TTC549 (cell line): Measurements from ENCODE around the gene EVL.
"Not testable (repeated sequence)": the region's sequence is repeated elsewhere in the genome, so short reads cannot be mapped to it uniquely, and the experiment has no call there.

ENCODE experiments used
- FAIRE-seq: peaks from 2 replicates; lab custom pipeline; 2012; peaks lifted over from hg19 to GRCh38; lab: Jason Lieb, UNC

Gene EVL

DNA sequence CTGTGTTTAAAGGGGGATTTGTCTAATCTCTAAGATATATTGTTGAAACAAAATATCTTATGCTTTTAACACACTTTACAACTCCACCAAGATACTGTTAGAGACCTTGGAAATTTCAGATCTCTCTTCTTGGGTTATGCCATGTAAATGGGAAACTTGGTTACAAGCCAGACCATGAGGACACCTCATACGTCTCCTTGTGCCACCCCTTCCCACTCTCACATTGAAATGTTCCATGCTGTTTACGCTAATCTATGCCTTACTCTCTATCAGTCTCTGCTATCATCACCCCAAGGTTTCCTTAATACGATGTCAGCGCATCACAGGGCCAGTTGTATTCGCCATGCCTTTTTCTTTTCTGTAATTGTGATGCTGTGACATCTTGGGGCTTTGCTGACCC, 107.6 kb downstream of the EVL start:
- FAIRE-seq = no peak

DNA sequence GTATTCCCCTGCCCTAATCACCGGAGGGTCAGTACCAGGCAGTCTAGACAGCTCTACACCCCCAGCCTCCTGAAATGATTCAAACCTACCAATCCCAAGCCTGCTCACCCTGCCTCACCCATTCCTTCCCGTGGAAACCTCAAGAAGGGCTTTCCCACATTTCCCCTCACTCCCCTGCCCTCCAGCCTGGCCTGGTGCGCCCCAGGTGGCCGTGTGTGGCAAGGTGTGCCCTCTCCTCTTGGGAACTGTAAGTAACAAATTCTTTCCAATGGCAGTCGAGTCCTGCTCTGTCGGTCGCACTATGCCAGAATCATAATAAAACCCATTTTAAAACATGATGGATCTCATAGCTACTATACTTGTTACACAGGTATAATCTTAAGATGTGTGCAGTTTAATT, 108.1 kb downstream of the EVL start:
- FAIRE-seq = no peak

DNA sequence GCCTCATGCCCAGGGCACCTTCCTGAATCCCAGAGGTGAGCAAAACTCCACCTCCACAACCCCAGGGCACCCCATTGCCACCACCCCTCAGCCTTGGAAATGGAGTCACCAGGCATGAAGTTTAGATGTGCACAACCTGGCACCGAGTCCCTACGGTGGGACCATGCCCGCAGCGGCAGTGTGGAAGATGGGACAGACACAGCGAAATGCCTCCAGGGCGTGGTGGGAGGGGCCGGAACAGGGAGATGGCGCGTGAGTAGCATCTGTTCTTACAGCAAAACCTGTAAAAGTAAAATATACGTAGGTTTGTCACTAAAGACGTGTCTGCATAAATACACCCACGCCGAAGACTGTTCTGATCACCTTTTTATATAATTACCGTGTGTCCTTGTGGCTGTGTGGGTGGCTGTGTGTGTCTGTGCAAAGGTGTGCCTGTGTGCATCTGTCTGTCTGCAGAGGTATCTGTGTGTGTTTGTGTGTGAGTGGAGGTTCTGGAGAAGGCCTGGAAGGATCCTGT, 111.6 kb downstream of the EVL start:
- FAIRE-seq = no peak

DNA sequence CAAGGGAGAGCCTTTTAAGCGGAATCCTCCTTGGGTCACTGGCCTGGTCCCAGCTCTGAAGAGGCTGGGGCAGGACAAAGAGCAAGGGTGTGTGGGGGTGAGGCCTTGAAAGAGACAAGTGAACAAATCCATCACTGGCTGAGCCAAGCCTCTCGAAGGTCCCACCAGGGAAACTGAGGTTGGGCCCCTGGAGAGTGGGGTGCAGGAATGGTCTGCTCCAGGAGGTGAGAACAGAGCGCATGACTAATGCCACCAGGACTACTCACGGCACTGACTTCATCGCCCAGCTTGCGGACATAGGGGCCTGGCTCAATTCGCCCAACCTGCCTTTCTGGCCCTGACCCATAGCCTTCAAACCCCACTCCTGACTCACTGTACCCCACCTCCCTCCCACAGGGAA, 113.5 kb downstream of the EVL start:
- FAIRE-seq = no peak

DNA sequence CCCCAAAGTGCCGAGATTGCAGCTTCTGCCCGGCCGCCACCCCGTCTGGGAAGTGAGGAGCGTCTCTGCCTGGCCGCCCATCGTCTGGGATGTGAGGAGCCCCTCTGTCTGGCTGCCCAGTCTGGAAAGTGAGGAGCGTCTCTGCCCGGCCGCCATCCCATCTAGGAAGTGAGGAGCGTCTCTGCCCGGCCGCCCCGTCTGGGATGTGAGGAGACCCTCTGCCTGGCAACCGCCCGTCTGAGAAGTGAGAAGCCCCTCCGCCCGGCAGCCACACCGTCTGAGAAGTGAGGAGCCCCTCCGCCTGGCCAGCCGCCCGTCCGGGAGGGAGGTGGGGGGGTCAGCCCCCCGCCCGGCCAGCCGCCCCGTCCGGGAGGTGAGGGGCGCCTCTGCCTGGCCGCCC, 115.4 kb downstream of the EVL start:
- FAIRE-seq = not testable (repeated sequence)

DNA sequence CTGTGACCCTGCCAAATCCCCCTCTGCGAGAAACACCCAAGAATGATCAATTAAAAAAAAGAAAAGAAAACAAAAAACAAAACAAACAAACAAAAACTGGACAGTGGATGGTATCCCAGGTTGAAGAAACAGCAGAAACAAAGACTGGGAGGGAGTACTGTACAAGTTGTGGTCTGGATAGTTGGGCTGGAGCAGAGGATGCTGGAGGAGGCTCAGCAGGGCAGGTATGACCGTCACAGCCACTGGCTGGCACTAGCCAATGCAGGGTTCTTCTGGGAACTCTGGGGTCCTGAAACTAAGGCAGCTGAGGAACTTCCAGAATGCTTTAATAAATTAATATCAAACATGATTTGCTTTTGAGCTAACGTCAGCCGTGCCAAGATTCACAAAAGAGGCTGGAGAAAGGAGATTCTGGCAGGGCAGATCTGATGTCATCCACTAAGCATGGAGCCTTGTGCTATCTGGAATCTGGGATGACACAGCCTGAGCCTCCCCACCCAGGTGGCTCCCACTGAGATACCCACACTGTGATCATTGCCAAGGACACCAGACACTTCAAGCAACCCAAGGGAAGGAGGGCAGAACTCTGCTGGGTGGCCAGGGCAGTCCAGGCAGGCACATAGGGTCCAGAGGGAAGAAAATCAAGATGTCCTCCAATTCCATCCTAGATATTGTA, 116.8 kb downstream of the EVL start:
- FAIRE-seq = not testable (repeated sequence)

DNA sequence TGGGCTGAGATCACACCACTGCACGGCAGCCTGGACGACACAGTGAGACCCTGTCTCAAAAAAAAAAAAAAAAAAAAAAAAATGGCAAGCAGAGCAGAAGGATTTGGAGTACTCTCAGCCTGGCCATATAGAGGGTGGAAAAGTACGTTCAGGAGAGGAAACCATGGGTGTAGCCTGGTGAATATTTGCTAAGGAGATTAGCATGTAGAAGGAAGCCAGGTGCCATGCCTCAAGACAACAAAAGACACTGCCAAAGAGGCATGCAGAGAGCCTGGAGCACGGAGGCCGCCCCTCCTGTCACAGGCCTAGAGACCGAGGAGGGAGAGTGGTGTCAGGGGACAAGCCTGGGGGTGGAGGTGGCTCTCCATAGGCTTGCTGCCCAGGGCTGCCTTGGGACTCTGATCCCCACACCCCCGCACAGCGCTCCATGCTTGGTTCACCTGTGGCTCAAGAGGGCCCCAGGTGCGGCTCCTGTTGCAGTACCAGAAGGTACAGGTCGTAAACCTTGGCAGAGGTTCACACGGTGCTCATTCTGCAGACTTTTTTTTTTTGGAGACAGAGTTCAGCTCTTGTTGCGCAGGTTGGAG, 122.1 kb downstream of the EVL start:
- no peak for FAIRE-seq

DNA sequence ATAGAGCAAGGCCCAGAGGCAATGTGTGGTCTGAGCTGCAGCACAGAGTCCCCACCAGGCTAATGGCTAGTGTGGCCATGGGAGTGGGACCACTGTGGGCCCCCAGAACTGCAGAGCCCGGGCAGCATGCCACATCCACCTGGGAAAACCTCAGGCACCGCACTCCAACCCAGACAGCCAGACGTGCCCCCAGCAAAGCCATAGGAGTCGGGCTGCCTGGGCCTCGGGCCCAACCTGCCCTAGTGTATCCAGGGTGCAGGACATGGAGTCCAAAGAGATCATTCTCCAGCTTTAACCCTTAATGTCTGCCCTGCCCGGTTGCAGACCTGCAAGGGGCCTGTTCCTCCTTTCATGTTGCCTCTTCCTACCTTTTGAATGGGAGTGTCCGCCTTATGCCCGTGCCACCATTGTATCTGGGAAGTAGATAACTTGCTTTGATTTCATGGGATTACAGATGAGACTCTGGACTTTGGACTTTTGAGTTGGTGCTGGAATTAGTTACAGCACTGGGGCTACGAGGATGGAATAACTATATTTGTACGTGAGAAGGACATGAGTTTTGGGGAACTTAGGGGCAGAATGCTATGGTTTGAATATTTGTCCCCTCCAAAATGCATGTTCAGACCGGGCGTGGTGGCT, 123.3 kb downstream of the EVL start:
- FAIRE-seq = no peak

DNA sequence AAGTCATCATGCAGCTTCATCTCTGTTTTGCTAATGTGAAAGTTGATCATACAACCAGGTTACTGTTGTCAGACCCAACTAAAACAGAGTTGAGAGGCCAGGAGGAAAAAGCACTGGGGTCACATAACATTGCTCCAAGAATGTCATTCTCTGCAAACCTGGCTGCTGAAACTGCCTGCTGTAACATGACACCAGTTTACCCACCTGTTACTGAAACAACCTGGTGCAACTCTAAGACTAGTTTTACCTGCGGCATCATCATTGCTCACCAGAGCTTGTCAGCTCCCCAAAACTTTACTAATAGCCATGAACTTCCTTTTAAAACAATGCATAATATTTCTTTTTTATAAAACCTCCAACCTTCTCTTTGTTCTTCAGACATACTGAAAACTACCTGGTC, 124.9 kb downstream of the EVL start:
- no peak for FAIRE-seq

DNA sequence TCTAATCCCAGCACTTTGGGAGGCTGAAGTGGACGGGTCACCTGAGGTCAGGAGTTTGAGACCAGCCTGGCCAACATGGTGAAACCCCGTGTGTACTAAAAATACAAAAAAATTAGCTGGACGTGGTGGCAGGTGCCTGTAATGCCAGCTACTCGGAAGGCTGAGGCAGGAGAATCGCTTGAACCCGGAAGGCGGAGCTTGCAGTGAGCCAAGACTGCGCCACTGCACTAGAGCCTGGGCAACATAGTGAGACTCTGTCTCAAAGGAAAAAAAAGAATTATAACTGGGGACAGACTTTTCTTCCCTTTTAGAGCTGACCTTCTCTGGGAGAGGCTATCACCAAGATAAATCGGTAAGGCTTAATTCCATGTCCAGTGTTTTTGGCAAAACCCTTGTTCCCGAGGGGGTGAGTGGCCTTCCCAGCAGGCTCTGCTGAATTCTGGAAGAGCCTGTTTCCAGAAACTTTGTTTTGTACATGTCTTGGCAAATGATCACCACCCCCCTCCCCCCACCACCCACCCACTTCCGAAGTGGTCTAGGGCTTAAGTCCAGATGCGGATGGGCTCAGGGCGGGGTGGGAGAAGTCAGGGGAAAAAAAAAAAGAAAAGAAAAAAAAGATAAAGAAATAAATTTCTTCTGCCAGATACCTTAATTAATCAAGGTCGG, 126.5 kb downstream of the EVL start:
- FAIRE-seq = no peak

DNA sequence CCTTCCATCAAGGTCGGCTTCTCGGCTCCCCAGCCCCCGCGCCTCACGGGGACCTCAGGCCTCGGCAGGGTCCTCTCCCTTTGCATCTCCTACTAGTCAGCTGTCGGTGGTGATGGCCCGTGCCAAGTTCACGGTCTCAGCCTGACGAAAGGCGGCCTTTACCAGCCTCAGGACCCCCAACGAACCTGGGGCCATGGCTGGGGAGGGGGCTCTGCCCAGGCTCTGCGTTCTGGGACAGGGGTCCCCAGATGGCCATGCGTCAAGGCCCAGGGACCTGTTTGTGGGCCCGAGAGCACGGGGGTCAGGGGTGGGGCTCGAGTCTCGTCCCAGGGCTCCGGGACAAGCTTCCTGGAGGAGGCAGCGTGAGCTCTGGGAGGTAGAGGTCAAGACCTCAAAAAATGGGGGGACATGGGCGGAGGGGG, 127.0 kb downstream of the EVL start:
- FAIRE-seq = no peak

DNA sequence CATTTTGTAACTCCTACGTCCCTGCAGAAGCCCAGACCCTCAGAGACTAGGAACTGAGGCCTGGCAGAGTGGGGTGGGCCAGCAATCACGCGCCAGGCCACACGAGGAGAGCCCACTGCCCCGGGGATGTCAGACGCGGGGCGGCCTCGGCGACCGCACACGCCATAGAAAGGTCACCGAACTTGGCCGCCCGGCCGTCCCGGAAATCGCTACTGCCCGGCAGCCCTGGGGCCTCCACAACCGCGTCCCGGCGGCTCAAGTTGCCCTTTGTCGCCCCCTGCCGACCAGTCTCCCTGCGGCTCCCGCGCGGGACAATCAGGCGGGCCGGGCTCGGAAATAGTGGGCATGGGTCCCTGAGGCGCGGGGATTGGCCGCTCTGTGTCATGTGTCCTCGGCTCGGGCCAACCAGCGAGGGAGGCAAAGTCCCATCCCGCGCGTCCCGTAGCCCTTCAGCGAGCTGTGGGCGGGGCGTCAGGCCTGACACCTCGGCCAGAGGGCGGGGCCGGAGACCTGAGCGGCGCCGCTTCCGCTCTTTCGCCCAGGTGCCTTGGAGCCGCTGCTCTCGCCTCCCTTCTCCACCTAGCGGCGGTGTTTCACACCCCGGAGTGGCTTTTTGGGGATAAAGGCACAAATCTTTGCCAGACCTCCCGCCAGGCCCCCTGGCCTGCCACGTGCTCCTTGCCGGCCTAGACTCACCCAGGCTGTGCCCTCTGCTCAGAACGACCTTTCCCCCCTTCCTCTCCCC, 127.6 kb downstream of the EVL start:
- peak; percentile 84 for FAIRE-seq
